Measurements from ENCODE around the gene SLC45A2. TPM values are rescaled to one million over a fixed set of nuclear protein-coding genes. Genes with fewer than 3 reads are reported as not detected.

Gene SLC45A2
- total RNA-seq, 4 donors from 2014 or later: 0.58 TPM; not detected in 3

GRCh38 chr5:33994845-33995244 lies 10.4 kb upstream of the SLC45A2 start:
- TF ChIP-seq CTCF (IDR thresholded peaks at IDR 0.05) (no peak), POLR2A (IDR thresholded peaks at IDR 0.05) (no peak)
- H3K4me1 ChIP-seq: no peaks in the 10 kb centered on the region
- H3K36me3 ChIP-seq: no peaks in the 10 kb centered on the region
- no peak overlapping the region for H3K4me3 ChIP-seq
- intact Hi-C loops (cut with DNase I; ENCODE audit: low total_unique reads): loop anchor here (10.0 kb wide), 1 partner anchor 470 kb away; no protein-coding TSS in a partner anchor
- DNase-seq: no peak
- H3K9me3 ChIP-seq: no peaks in the 10 kb centered on the region
- H3K27ac ChIP-seq: no peak overlapping the region
- H3K27me3 ChIP-seq: no peaks in the 10 kb centered on the region

GRCh38 chr5:33992864-33993263 lies 8.4 kb upstream of the SLC45A2 start:
- no peak overlapping the region for H3K4me3 ChIP-seq
- no peak for DNase-seq
- H3K36me3 ChIP-seq: no peaks in the 10 kb centered on the region
- H3K4me1 ChIP-seq: no peaks in the 10 kb centered on the region
- intact Hi-C loops (cut with DNase I; ENCODE audit: low total_unique reads): loop anchor here (10.0 kb wide), 1 partner anchor 472 kb away; no protein-coding TSS in a partner anchor
- no peaks in the 10 kb centered on the region for H3K27me3 ChIP-seq
- H3K9me3 ChIP-seq: no peaks in the 10 kb centered on the region
- H3K27ac ChIP-seq: no peak overlapping the region
- TF ChIP-seq POLR2A (IDR thresholded peaks at IDR 0.05): no peak
- no peak for TF ChIP-seq CTCF (IDR thresholded peaks at IDR 0.05)

GRCh38 chr5:33985447-33985846 lies 954 bp upstream of the SLC45A2 start:
- Histone ChIP-seq H3K36me3 (no peaks in the 10 kb centered on the region), H3K27ac (no peak overlapping the region), H3K27me3 (no peaks in the 10 kb centered on the region), H3K4me1 (no peaks in the 10 kb centered on the region), H3K9me3 (no peaks in the 10 kb centered on the region), H3K4me3 (no peak overlapping the region)
- no peak for DNase-seq
- TF ChIP-seq POLR2A (IDR thresholded peaks at IDR 0.05): no peak
- no peak for TF ChIP-seq CTCF (IDR thresholded peaks at IDR 0.05)
- intact Hi-C loops (cut with DNase I; ENCODE audit: low total_unique reads): no loop called here

GRCh38 chr5:33984178-33984577 lies 315 bp downstream of the SLC45A2 start:
- no peak for TF ChIP-seq POLR2A (IDR thresholded peaks at IDR 0.05)
- no peak for TF ChIP-seq CTCF (IDR thresholded peaks at IDR 0.05)
- intact Hi-C loops (cut with DNase I; ENCODE audit: low total_unique reads): no loop called here
- H3K27ac ChIP-seq: no peak overlapping the region
- no peaks in the 10 kb centered on the region for H3K36me3 ChIP-seq
- no peak for DNase-seq
- no peak overlapping the region for H3K4me3 ChIP-seq
- no peaks in the 10 kb centered on the region for H3K4me1 ChIP-seq
- H3K27me3 ChIP-seq: no peaks in the 10 kb centered on the region
- no peaks in the 10 kb centered on the region for H3K9me3 ChIP-seq

GRCh38 chr5:33981408-33982162 lies 2.9 kb downstream of the SLC45A2 start:
- TF ChIP-seq POLR2A (IDR thresholded peaks at IDR 0.05) (no peak), CTCF (IDR thresholded peaks at IDR 0.05) (no peak)

More at GRCh38 chr5:33981408-33982162, 2.9 kb downstream of the SLC45A2 start:
- no peak overlapping the region for H3K27ac ChIP-seq
- intact Hi-C loops (cut with DNase I; ENCODE audit: low total_unique reads): no loop called here
- no peak overlapping the region for H3K4me3 ChIP-seq
- no peaks in the 10 kb centered on the region for H3K27me3 ChIP-seq
- H3K9me3 ChIP-seq: no peaks in the 10 kb centered on the region
- H3K36me3 ChIP-seq: no peaks in the 10 kb centered on the region
- H3K4me1 ChIP-seq: no peaks in the 10 kb centered on the region
- no peak for DNase-seq
